RCC 7860 (cell line): ENCODE results near the gene ARHGAP19.
A peak's percentile ranks its signal among the peaks of the same experiment; 100 is the strongest.

Source experiments
- DNase-seq: peaks from one replicate; pipeline ENCODE4 v3.0.0-alpha.2; 2015; ENCODE audit warnings: low spot score
- FAIRE-seq: peaks from 2 replicates; lab custom pipeline; 2012; peaks lifted over from hg19 to GRCh38; lab: Jason Lieb, UNC

The ARHGAP19 gene

GRCh38 chr10:97229322-97230015 is 63.0 kb downstream of the ARHGAP19 start:
- DNase-seq = no peak

GRCh38 chr10:97228775-97229157 is 63.7 kb downstream of the ARHGAP19 start:
- no peak for DNase-seq
- FAIRE-seq = no peak

More at GRCh38 chr10:97229322-97230015, 63.0 kb downstream of the ARHGAP19 start:
- no peak for FAIRE-seq

- no peak for FAIRE-seq
These were observed 64.2 kb downstream of the ARHGAP19 start for GRCh38 chr10:97228130-97228774.

GRCh38 chr10:97226398-97226797 is 66.0 kb downstream of the ARHGAP19 start:
- DNase-seq = no peak
- FAIRE-seq = no peak

More at GRCh38 chr10:97228130-97228774, 64.2 kb downstream of the ARHGAP19 start:
- no peak for DNase-seq

- DNase-seq (no peak), FAIRE-seq (no peak)
These were observed 67.7 kb downstream of the ARHGAP19 start for GRCh38 chr10:97224483-97225435.

- FAIRE-seq (no peak), DNase-seq (no peak)
These were observed 70.0 kb downstream of the ARHGAP19 start for GRCh38 chr10:97222326-97222961.

GRCh38 chr10:97220355-97220754 is 72.1 kb downstream of the ARHGAP19 start:
- DNase-seq (no peak), FAIRE-seq (no peak)

GRCh38 chr10:97217299-97217698 is 75.1 kb downstream of the ARHGAP19 start:
- DNase-seq = no peak
- no peak for FAIRE-seq

GRCh38 chr10:97215619-97216260 is 76.7 kb downstream of the ARHGAP19 start:
- no peak for DNase-seq
- FAIRE-seq = no peak

GRCh38 chr10:97213431-97213830 is 79.0 kb downstream of the ARHGAP19 start:
- FAIRE-seq (no peak), DNase-seq (no peak)

GRCh38 chr10:97211229-97211628 is 81.2 kb downstream of the ARHGAP19 start:
- no peak for DNase-seq
- FAIRE-seq = no peak

GRCh38 chr10:97210543-97210960 is 81.9 kb downstream of the ARHGAP19 start:
- DNase-seq (peak; percentile 31), FAIRE-seq (no peak)

GRCh38 chr10:97207756-97208346 is 84.6 kb downstream of the ARHGAP19 start:
- DNase-seq (no peak), FAIRE-seq (no peak)

- FAIRE-seq (no peak), DNase-seq (no peak)
These were observed 85.3 kb downstream of the ARHGAP19 start for GRCh38 chr10:97207131-97207530.

GRCh38 chr10:97204826-97205679 is 87.4 kb downstream of the ARHGAP19 start:
- DNase-seq = no peak
- no peak for FAIRE-seq

- FAIRE-seq (no peak), DNase-seq (no peak)
These were observed 89.2 kb downstream of the ARHGAP19 start for GRCh38 chr10:97203220-97203619.

GRCh38 chr10:97200616-97201015 is 91.8 kb downstream of the ARHGAP19 start:
- peak; percentile 89 for FAIRE-seq

GRCh38 chr10:97199152-97199551 is 93.3 kb downstream of the ARHGAP19 start:
- no peak for FAIRE-seq
- DNase-seq = no peak

More at GRCh38 chr10:97200616-97201015, 91.8 kb downstream of the ARHGAP19 start:
- peak; percentile 63 for DNase-seq

GRCh38 chr10:97197030-97197500 is 95.4 kb downstream of the ARHGAP19 start:
- DNase-seq = no peak
- no peak for FAIRE-seq
